SK-N-SH treated with all-trans-retinoic acid at 6 μM for 48 hours (cell line): Measurements from ENCODE around the gene PIGW.

Experiments
- BACH2 ChIP-seq: fragments of 250-450 bp; sonication (Bioruptor Pico); IDR thresholded peaks from 2 replicates; pipeline ENCODE4 v1.9.0; 2021; ENCODE audit warnings: mild to moderate bottlenecking, borderline replicate concordance
- CSDC2 ChIP-seq: fragments of 250-450 bp; sonication (Bioruptor Pico); IDR thresholded peaks from 2 replicates; pipeline ENCODE4 v1.5.0; 2020; ENCODE audit warnings: mild to moderate bottlenecking, moderate library complexity
- GLIS3 ChIP-seq: fragments of 250-450 bp; sonication (Bioruptor Pico); IDR thresholded peaks from 2 replicates; pipeline ENCODE4 v1.5.0; 2020; ENCODE audit warnings: mild to moderate bottlenecking, moderate library complexity
- TOX ChIP-seq: fragments of 250-450 bp; sonication (Bioruptor Pico); IDR thresholded peaks from 2 replicates; pipeline ENCODE4 v1.8.0; 2021; ENCODE audit warnings: mild to moderate bottlenecking, moderate library complexity, borderline replicate concordance
- ZC3H10 ChIP-seq: fragments of 250-450 bp; sonication (Bioruptor Pico); IDR thresholded peaks from 2 replicates; pipeline ENCODE4 v1.5.1; 2021; ENCODE audit warnings: mild to moderate bottlenecking, moderate library complexity
- ZFP30 ChIP-seq: fragments of 450-650 bp; formaldehyde crosslinking; IDR thresholded peaks from 2 replicates; pipeline ENCODE4 v1.5.0; 2022; ENCODE audit warnings: mild to moderate bottlenecking, moderate library complexity
- ZNF565 ChIP-seq: fragments of 450-650 bp; formaldehyde crosslinking; conservative IDR thresholded peaks from 2 replicates; pipeline ENCODE4 v1.5.0; 2020; ENCODE audit warnings: low read depth, mild to moderate bottlenecking, moderate library complexity
- ZNF70 ChIP-seq: fragments of 450-650 bp; formaldehyde crosslinking; IDR thresholded peaks from 2 replicates; pipeline ENCODE4 v1.5.0; 2020; ENCODE audit warnings: mild to moderate bottlenecking, moderate library complexity
- TF ChIP-seq, protein P1 (sequence below): fragments of 250-450 bp; sonication (Bioruptor Pico); IDR thresholded peaks from 2 replicates; pipeline ENCODE4 v1.8.0; 2020; ENCODE audit warnings: mild to moderate bottlenecking, moderate library complexity, borderline replicate concordance
- TF ChIP-seq, protein P2 (sequence below): fragments of 250-450 bp; sonication (Bioruptor Pico); IDR thresholded peaks from 2 replicates; pipeline ENCODE4 v1.5.1; 2020; ENCODE audit warnings: low read depth, mild to moderate bottlenecking, moderate library complexity

DNA sequence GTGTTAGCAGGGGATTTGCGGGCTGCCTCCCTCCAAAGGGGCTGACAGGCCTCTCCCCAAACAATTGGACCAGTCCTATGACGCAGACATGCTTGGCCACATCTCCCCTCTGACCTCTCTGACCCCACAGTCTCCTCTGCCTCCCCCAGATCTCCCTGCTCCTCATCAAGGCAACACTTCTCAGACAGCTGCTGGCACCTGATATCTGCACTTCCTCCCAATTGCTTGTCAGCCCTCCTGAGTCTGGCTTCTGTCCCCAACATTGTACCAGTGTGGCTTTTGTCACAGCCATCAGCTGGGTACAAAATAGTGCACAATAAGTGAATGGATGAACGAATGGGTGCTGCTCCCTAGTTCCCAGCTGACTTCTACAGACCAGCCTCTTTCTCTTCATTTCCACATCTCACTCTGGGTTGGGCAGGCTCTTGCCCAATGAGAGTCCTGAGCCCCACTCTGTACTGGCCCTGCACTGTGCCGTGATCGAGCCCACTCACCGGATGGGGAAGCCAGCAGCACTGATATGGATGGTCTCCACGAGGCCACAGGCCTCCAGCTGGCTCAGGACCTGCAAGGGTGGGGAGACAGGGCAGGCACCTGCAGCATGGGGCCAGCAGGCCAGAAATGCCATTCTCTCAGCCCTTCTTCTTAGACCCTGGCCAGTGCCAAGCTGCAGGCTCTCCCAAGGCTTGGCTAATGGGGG, 31.2 kb upstream of the PIGW start:
- TF ChIP-seq, protein P1, sequence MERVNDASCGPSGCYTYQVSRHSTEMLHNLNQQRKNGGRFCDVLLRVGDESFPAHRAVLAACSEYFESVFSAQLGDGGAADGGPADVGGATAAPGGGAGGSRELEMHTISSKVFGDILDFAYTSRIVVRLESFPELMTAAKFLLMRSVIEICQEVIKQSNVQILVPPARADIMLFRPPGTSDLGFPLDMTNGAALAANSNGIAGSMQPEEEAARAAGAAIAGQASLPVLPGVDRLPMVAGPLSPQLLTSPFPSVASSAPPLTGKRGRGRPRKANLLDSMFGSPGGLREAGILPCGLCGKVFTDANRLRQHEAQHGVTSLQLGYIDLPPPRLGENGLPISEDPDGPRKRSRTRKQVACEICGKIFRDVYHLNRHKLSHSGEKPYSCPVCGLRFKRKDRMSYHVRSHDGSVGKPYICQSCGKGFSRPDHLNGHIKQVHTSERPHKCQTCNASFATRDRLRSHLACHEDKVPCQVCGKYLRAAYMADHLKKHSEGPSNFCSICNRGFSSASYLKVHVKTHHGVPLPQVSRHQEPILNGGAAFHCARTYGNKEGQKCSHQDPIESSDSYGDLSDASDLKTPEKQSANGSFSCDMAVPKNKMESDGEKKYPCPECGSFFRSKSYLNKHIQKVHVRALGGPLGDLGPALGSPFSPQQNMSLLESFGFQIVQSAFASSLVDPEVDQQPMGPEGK (CRISPR knock-in tag): no peak
- TF ChIP-seq ZC3H10 (CRISPR knock-in tag) (no peak), GLIS3 (CRISPR knock-in tag) (no peak), ZNF70 (CRISPR knock-in tag) (no peak), CSDC2 (CRISPR knock-in tag) (no peak), TOX (no peak), BACH2 (CRISPR knock-in tag) (no peak), ZFP30 (no peak), ZNF565 (no peak)
- TF ChIP-seq, protein P2, sequence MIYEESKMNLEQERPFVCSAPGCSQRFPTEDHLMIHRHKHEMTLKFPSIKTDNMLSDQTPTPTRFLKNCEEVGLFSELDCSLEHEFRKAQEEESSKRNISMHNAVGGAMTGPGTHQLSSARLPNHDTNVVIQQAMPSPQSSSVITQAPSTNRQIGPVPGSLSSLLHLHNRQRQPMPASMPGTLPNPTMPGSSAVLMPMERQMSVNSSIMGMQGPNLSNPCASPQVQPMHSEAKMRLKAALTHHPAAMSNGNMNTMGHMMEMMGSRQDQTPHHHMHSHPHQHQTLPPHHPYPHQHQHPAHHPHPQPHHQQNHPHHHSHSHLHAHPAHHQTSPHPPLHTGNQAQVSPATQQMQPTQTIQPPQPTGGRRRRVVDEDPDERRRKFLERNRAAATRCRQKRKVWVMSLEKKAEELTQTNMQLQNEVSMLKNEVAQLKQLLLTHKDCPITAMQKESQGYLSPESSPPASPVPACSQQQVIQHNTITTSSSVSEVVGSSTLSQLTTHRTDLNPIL (CRISPR knock-in tag): no peak
